Skeletal muscle tissue (tissue), 4 donors: Measurements from ENCODE around the gene KDM4C. TPM values are rescaled to one million over a fixed set of nuclear protein-coding genes. Genes with fewer than 3 reads are reported as not detected.

Experiments
- H3K27ac ChIP-seq: one replicate; pipeline ENCODE4 v1.7.0; 2013; ENCODE audit warnings: mild to moderate bottlenecking, low read depth, low read length, inconsistent platforms
- H3K27me3 ChIP-seq, 3 donors: one replicate each; pipeline ENCODE4 v1.7.0; 2013; ENCODE audit warnings: low read length in 3 of 3; ENCODE audit not compliant: control insufficient read depth in 3 of 3, insufficient read depth in 3 of 3
- H3K36me3 ChIP-seq, 3 donors: one replicate each; pipeline ENCODE4 v1.7.0; 2013; ENCODE audit warnings: low read length in 3 of 3; ENCODE audit not compliant: control insufficient read depth in 3 of 3, insufficient read depth in 3 of 3
- H3K4me1 ChIP-seq, 3 donors: one replicate each; pipeline ENCODE4 v1.7.0; 2013; ENCODE audit warnings: low read length in 3 of 3, mild to moderate bottlenecking in 3 of 3; ENCODE audit not compliant: control insufficient read depth in 3 of 3, insufficient read depth in 3 of 3
- H3K4me3 ChIP-seq, 3 donors: one replicate each; pipeline ENCODE4 v1.7.0; 2013; ENCODE audit warnings: low read length in 3 of 3
- H3K9ac ChIP-seq, 3 donors: one replicate each; pipeline ENCODE4 v1.7.0; 2013; ENCODE audit warnings: low read length in 3 of 3, mild to moderate bottlenecking in 3 of 3, moderate library complexity in 2 of 3, low read depth in 1 of 3
- H3K9me3 ChIP-seq, 3 donors: one replicate each; pipeline ENCODE4 v1.7.0; 2013; ENCODE audit warnings: low read length in 3 of 3; ENCODE audit not compliant: control insufficient read depth in 3 of 3
- total RNA-seq: library from RNA; depleted of rRNA; stranded (reverse); fragments of >200 nt; gene quantifications from one replicate; pipeline ENCODE4 v1.2.3, GENCODE V29; 2014
- donor health status: Osteomylitis.

Gene KDM4C
- total RNA-seq, 1 donor from 2014 or later: 50.1 TPM

DNA sequence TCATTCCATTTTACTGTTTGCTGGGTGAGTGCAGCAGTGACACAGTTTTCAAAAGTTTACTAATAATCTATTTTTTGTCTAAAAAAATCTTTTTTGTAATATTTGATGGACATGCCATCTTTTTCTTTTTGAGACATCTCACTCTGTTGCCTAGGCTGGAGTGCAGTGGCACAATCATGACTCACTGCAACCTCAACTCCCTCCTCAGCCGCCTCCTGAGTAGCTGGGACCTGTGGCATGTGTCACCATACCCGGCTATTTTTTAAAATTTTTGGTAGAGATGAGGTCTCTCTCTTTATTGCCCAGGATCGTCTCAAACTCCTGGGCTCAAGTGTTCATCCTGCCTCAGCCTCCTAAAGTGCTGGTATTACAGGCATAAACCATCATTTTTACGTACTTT, 86.0 kb downstream of the KDM4C start:
- Histone ChIP-seq H3K27ac (no peak overlapping the region), H3K4me3 (no peak overlapping the region), H3K27me3 (no peaks in the 10 kb centered on the region), H3K9me3 (no peaks in the 10 kb centered on the region), H3K4me1 (no peaks in the 10 kb centered on the region), H3K36me3 (no peaks in the 10 kb centered on the region), H3K9ac (no peak overlapping the region)

- H3K27ac ChIP-seq: no peak overlapping the region
- no peaks in the 10 kb centered on the region for H3K36me3 ChIP-seq
- no peak overlapping the region for H3K9ac ChIP-seq
- H3K4me3 ChIP-seq: no peak overlapping the region
- H3K4me1 ChIP-seq: no peaks in the 10 kb centered on the region
- no peaks in the 10 kb centered on the region for H3K27me3 ChIP-seq
- no peaks in the 10 kb centered on the region for H3K9me3 ChIP-seq
Measured at GRCh38 chr9:6844267-6844666, 86.5 kb downstream of the KDM4C start.

DNA sequence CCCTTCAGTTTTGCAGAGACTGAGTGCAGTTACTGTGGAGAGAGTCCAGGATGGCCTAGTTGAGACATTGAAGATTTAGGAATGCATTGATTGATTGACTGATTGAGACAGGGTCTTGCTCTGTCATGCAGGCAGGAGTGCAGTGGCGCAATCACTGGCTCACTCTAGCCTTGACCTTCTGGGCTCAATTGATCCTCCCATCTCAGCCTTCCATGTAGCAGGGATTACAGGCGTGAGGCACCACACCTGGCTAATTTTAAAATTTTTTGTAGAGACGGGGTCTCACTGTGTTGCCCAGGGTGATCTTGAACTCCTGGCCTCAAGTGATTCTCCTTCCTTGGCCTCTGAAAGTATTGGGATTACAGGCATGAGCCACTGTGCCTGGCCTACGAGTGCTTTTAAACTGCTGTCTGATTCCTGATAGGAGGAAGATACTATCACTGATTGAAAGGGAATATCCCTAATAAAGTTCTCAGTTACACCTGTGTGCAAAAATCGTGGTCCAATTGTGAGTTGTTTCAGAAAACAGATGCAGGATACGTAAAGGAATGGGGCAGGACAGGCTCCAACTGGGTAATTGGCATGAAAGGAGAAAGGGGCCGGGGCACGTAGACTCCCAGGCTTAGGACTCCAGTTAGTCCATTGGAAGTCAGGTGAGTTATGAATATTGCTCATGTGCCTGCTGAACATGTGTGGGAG, 87.5 kb downstream of the KDM4C start:
- no peak overlapping the region for H3K4me3 ChIP-seq
- no peaks in the 10 kb centered on the region for H3K9me3 ChIP-seq
- H3K4me1 ChIP-seq: no peaks in the 10 kb centered on the region
- no peak overlapping the region for H3K27ac ChIP-seq
- no peaks in the 10 kb centered on the region for H3K27me3 ChIP-seq
- H3K9ac ChIP-seq: no peak overlapping the region
- peaks cover 0 to 4% (median 0%) of the 10 kb centered on the region in 3 donors for H3K36me3 ChIP-seq

DNA sequence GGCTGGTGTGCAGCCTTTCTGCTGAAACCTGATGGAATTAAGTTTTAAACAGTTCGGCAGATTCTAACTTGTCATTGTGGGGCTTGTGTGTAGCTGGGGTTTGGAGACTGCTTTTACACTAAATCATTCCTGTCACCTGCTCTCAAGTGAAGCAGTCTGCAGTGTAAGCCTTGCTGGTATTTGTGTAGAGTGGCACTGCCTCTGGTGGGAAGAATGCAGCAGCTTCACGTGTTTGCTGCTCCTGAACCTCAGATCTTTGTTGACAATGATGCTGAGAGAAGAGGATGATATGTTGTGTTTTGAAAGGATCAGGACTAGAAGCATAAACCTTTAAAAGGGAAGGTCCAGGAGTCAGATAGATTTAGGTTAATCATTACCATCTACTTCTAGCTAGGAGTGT, 88.1 kb downstream of the KDM4C start:
- H3K4me3 ChIP-seq: no peak overlapping the region
- H3K27ac ChIP-seq: no peak overlapping the region
- H3K4me1 ChIP-seq: no peaks in the 10 kb centered on the region
- H3K36me3 ChIP-seq: peaks cover 0 to 4% (median 0%) of the 10 kb centered on the region in 3 donors
- no peak overlapping the region for H3K9ac ChIP-seq
- no peaks in the 10 kb centered on the region for H3K27me3 ChIP-seq
- H3K9me3 ChIP-seq: no peaks in the 10 kb centered on the region

GRCh38 chr9:6852243-6852963, 94.6 kb downstream of the KDM4C start:
- H3K4me3 ChIP-seq: no peak overlapping the region
- H3K4me1 ChIP-seq: peaks cover 5 to 8% (median 6%) of the 10 kb centered on the region in 3 donors
- no peaks in the 10 kb centered on the region for H3K9me3 ChIP-seq
- H3K27ac ChIP-seq: peak overlapping the region; percentile 5
- no peaks in the 10 kb centered on the region for H3K27me3 ChIP-seq
- peaks cover 0 to 8% (median 4%) of the 10 kb centered on the region in 3 donors for H3K36me3 ChIP-seq
- H3K9ac ChIP-seq: no peak overlapping the region

DNA sequence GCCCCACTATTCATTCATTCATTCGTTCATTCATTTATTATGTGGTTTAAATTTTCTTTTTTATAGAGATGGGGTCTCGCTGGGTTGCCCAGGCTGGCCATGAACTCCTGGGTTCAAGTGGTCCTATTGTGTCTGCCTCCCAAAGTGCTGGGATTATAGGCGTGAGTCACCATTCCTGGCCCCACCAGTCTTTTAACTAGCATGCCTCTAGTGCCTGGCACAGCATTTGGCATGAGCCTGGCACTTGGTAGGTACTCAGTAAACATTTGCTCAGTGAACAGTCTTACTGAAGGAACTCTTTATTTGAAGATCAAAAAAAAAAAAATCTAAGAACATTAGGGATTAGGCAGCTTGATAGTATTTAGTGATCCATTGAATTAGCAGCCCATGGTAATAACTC, 98.1 kb downstream of the KDM4C start:
- peaks cover 0 to 5% (median 4%) of the 10 kb centered on the region in 3 donors for H3K36me3 ChIP-seq
- no peak overlapping the region for H3K4me3 ChIP-seq
- no peaks in the 10 kb centered on the region for H3K27me3 ChIP-seq
- H3K9ac ChIP-seq: no peak overlapping the region
- no peak overlapping the region for H3K27ac ChIP-seq
- no peaks in the 10 kb centered on the region for H3K9me3 ChIP-seq
- peaks cover 5 to 8% (median 6%) of the 10 kb centered on the region in 3 donors for H3K4me1 ChIP-seq

- H3K27ac ChIP-seq: no peak overlapping the region
- peaks cover 0 to 6% (median 3%) of the 10 kb centered on the region in 3 donors for H3K9me3 ChIP-seq
- no peak overlapping the region for H3K4me3 ChIP-seq
- H3K27me3 ChIP-seq: no peaks in the 10 kb centered on the region
- no peaks in the 10 kb centered on the region for H3K36me3 ChIP-seq
- H3K4me1 ChIP-seq: no peaks in the 10 kb centered on the region
- H3K9ac ChIP-seq: no peak overlapping the region
Measured at GRCh38 chr9:6864102-6864501, 106.3 kb downstream of the KDM4C start.

- no peak overlapping the region for H3K9ac ChIP-seq
- H3K36me3 ChIP-seq: no peaks in the 10 kb centered on the region
- no peak overlapping the region for H3K4me3 ChIP-seq
- no peaks in the 10 kb centered on the region for H3K4me1 ChIP-seq
- no peaks in the 10 kb centered on the region for H3K9me3 ChIP-seq
- no peaks in the 10 kb centered on the region for H3K27me3 ChIP-seq
- no peak overlapping the region for H3K27ac ChIP-seq
Measured at GRCh38 chr9:6869081-6869948, 111.5 kb downstream of the KDM4C start.

DNA sequence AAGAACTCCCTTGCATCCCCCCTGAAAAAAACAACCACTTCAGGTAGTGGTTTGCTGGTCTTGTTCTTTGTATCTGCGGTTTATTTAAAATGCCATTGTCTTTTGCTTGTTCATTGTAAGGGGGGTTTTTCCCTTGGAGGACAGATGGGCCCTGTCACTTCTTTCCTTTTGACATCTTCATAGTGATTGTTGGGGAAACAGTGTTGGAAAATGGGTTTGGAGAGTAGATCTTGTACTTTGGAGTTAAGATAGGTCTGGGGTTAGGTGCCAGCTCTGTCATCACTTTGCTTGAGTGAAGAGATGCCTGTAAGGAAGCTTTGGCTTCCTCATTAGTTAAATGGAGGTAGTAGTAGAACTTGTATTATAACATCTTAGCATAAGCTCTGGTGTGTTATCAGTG, 112.4 kb downstream of the KDM4C start:
- no peaks in the 10 kb centered on the region for H3K27me3 ChIP-seq
- no peak overlapping the region for H3K4me3 ChIP-seq
- H3K4me1 ChIP-seq: no peaks in the 10 kb centered on the region
- H3K27ac ChIP-seq: no peak overlapping the region
- no peaks in the 10 kb centered on the region for H3K9me3 ChIP-seq
- H3K9ac ChIP-seq: no peak overlapping the region
- H3K36me3 ChIP-seq: no peaks in the 10 kb centered on the region
